HepG2 (cell line): ENCODE measurements around the gene STMN3. TPM values are rescaled to one million over a fixed set of nuclear protein-coding genes. Genes with fewer than 3 reads are reported as not detected.
A peak's percentile ranks its signal among the peaks of the same experiment; 100 is the strongest.

Experiments
- ATF7-NPFF ChIP-seq: sonication (generic); formaldehyde crosslinking; IDR thresholded peaks from 2 replicates; pipeline ENCODE4 v1.8.1; 2023; ENCODE audit warnings: mild to moderate bottlenecking, low read depth, missing genetic modification reagents, moderate library complexity
- GATA4 ChIP-seq: sonication (generic); IDR thresholded peaks from 2 replicates; pipeline ENCODE4 v1.6.1; 2016; ENCODE audit warnings: antibody characterized with exemption, low read depth, borderline replicate concordance
- GPN1 ChIP-seq: sonication (generic); formaldehyde crosslinking; IDR thresholded peaks from 2 replicates; pipeline ENCODE4 v1.5.1; 2020; ENCODE audit warnings: missing genetic modification reagents, borderline replicate concordance
- HHEX ChIP-seq: IDR thresholded peaks from 2 replicates; pipeline ENCODE4 v1.6.1; 2016; ENCODE audit warnings: control low read depth
- KLF15 ChIP-seq: sonication (generic); formaldehyde crosslinking; IDR thresholded peaks from 2 replicates; pipeline ENCODE4 v1.8.1; 2023; ENCODE audit warnings: borderline replicate concordance, mild to moderate bottlenecking, inconsistent platforms, missing genetic modification reagents, mixed read lengths
- KLF16 ChIP-seq, 2 experiments: sonication (generic) in 1 of 2; formaldehyde crosslinking in 1 of 2; IDR thresholded peaks; 2 replicates each; pipeline versions ENCODE4 v1.6.1 to v1.8.0; 2016 to 2023; ENCODE audit warnings: missing genetic modification reagents in 2 of 2, missing compliant biosample characterization in 1 of 2
- MATR3 ChIP-seq: sonication (generic); formaldehyde crosslinking; IDR thresholded peaks from 2 replicates; pipeline ENCODE4 v1.4.0; 2020; ENCODE audit warnings: missing genetic modification reagents
- MEIS1 ChIP-seq: sonication (generic); formaldehyde crosslinking; IDR thresholded peaks from 2 replicates; pipeline ENCODE4 v1.9.0; 2021; ENCODE audit warnings: mild to moderate bottlenecking, missing genetic modification reagents, moderate library complexity, borderline replicate concordance
- MYC ChIP-seq: sonication (generic); formaldehyde crosslinking; IDR thresholded peaks from 2 replicates; pipeline ENCODE4 v1.9.0; 2021; ENCODE audit warnings: missing genetic modification reagents, borderline replicate concordance
- NBN ChIP-seq: fragments of 450-650 bp; conservative IDR thresholded peaks from 2 replicates; pipeline ENCODE4 v1.6.1; 2017
- TGIF2 ChIP-seq: IDR thresholded peaks from 2 replicates; pipeline ENCODE4 v1.6.1; 2016; ENCODE audit warnings: control low read depth, missing compliant biosample characterization
- YEATS4 ChIP-seq: sonication (generic); formaldehyde crosslinking; IDR thresholded peaks from 2 replicates; pipeline ENCODE4 v1.4.0; 2020; ENCODE audit warnings: missing genetic modification reagents, borderline replicate concordance
- YY1 ChIP-seq: IDR thresholded peaks from 2 replicates; pipeline ENCODE4 v1.6.1; 2011; ENCODE audit warnings: low read length, low read depth, moderate library complexity, mild to moderate bottlenecking; ENCODE audit not compliant: insufficient read depth, insufficient replicate concordance
- ZC3H4 ChIP-seq: sonication (generic); formaldehyde crosslinking; IDR thresholded peaks from 2 replicates; pipeline ENCODE4 v1.4.0; 2020; ENCODE audit warnings: missing genetic modification reagents, borderline replicate concordance
- ZNF180 ChIP-seq: sonication (generic); formaldehyde crosslinking; IDR thresholded peaks from 2 replicates; pipeline ENCODE4 v1.4.0; 2020; ENCODE audit warnings: low read depth, missing genetic modification reagents, borderline replicate concordance
- ZNF605 ChIP-seq: sonication (generic); formaldehyde crosslinking; IDR thresholded peaks from 2 replicates; pipeline ENCODE4 v1.8.0; 2022; ENCODE audit warnings: mild to moderate bottlenecking, missing genetic modification reagents
- ZNF737 ChIP-seq: sonication (generic); formaldehyde crosslinking; IDR thresholded peaks from 2 replicates; pipeline ENCODE4 v1.5.0; 2020; ENCODE audit warnings: missing genetic modification reagents, mild to moderate bottlenecking, borderline replicate concordance
- ZSCAN25 ChIP-seq: sonication (generic); formaldehyde crosslinking; IDR thresholded peaks from 2 replicates; pipeline ENCODE4 v1.8.0; 2022; ENCODE audit warnings: mild to moderate bottlenecking, missing genetic modification reagents
- polyA plus RNA-seq, 8 experiments: library from polyadenylated mRNA; depleted of rRNA in 3 of 8; stranded (reverse) in 7 of 8; unstranded in 1 of 8; fragments of >200 nt; fragmentation: Illumina TruSeq in 4 of 8; extraction: Trizol in 4 of 8; gene quantifications; 2 replicates each; pipeline versions ENCODE4 v1.2.1 to v1.2.3, GENCODE V29; 2011 to 2016; ENCODE audit warnings: low read depth in 4 of 8, missing spikeins in 1 of 8, mixed read lengths in 1 of 8; ENCODE audit not compliant: insufficient read depth in 1 of 8
- total RNA-seq, 5 experiments: library from RNA; depleted of rRNA; stranded (reverse); fragments of >200 nt; fragmentation: Illumina TruSeq; extraction: Trizol; gene quantifications; 2 replicates each; pipeline ENCODE4 v1.2.3, GENCODE V29; 2016; ENCODE audit warnings: low read depth in 1 of 5
- TF ChIP-seq, protein P1 (sequence below): sonication (generic); formaldehyde crosslinking; conservative IDR thresholded peaks from 2 replicates; pipeline ENCODE4 v1.8.0; 2022; ENCODE audit warnings: mild to moderate bottlenecking, moderate library complexity, missing genetic modification reagents
- TF ChIP-seq, protein P2 (sequence below): IDR thresholded peaks from 2 replicates; pipeline ENCODE4 v1.6.1; 2016; ENCODE audit warnings: missing compliant biosample characterization, missing genetic modification reagents, borderline replicate concordance
- TF ChIP-seq, protein P3 (sequence below): sonication (generic); formaldehyde crosslinking; conservative IDR thresholded peaks from 2 replicates; pipeline ENCODE4 v1.4.0; 2020; ENCODE audit warnings: mild to moderate bottlenecking, missing genetic modification reagents, moderate library complexity
- TF ChIP-seq, protein P4 (sequence below): sonication (generic); formaldehyde crosslinking; IDR thresholded peaks from 2 replicates; pipeline ENCODE4 v1.4.0; 2020; ENCODE audit warnings: missing genetic modification reagents, borderline replicate concordance

STMN3 gene
- total and polyA plus RNA-seq, 2 of the 13 experiments (the other 11 are each of a cell fraction or from before 2014, with no cell fraction given): 21.0 to 48.3 TPM

DNA sequence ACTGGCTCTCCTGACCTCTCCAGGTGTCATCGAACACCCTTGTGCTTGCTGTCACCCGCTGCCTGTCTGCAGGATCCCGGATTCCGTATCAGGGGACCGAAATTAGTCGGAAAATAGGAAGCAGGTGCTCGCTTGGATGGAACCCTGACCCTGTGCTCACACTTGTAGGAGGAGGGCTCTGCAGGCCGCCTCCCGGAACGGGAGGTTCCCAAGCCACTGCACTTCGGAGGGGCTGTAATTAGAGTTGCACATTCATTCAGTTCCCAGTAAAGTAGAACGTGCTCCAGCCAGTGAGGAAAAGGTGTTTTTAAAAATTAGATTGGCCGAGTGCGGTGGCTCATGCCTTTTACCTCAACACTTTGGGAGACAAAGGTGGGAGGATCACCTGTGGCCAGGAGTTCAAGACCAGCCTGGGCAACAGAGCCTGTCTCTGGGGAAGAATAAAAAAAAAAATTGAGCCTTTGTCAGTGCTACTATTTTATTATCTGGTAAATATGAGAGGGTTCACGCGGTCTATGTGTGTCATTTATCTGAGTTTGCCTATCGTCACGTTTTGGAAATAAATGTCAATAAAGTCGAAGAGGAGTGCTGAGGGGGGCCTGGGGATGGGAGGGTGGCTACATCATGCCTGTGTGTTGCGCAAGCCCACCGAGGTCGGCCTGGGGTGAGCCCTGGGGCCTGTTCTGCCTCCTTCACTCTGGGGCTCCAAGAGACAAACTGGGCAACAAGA lies 24.8 kb downstream of the STMN3 start (continued):
- TF ChIP-seq YEATS4 (peak; percentile 99), ZSCAN25 (CRISPR knock-in tag) (peak; percentile 89), GATA4 (no peak), ZNF737 (peak; percentile 24; the same call in 1 of the 2 replicates), ATF7-NPFF (CRISPR knock-in tag) (peak; percentile 38; the same call in 1 of the 2 replicates), GPN1 (CRISPR knock-in tag) (no peak), ZNF180 (CRISPR knock-in tag) (no peak), HHEX (CRISPR knock-in tag) (peak; percentile 58; the same call in 1 of the 2 replicates), MATR3 (CRISPR knock-in tag) (no peak), MEIS1 (CRISPR knock-in tag) (peak; percentile 76), NBN (no peak), ZNF605 (CRISPR knock-in tag) (peak; percentile 96), TGIF2 (CRISPR knock-in tag) (peak; percentile 74; the same call in 1 of the 2 replicates), KLF16 (CRISPR knock-in tag; IDR thresholded peaks at IDR 0.05) (peak; percentile 90 to 98; a peak in 3 of 4 replicates), MYC (CRISPR knock-in tag) (peak; percentile 98), KLF15 (CRISPR knock-in tag) (no peak), ZC3H4 (CRISPR knock-in tag) (peak; percentile 53; the same call in 1 of the 2 replicates), YY1 (peak; percentile 80)
- TF ChIP-seq, protein P1, sequence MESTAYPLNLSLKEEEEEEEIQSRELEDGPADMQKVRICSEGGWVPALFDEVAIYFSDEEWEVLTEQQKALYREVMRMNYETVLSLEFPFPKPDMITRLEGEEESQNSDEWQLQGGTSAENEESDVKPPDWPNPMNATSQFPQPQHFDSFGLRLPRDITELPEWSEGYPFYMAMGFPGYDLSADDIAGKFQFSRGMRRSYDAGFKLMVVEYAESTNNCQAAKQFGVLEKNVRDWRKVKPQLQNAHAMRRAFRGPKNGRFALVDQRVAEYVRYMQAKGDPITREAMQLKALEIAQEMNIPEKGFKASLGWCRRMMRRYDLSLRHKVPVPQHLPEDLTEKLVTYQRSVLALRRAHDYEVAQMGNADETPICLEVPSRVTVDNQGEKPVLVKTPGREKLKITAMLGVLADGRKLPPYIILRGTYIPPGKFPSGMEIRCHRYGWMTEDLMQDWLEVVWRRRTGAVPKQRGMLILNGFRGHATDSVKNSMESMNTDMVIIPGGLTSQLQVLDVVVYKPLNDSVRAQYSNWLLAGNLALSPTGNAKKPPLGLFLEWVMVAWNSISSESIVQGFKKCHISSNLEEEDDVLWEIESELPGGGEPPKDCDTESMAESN: peak; percentile 81
- TF ChIP-seq, protein P2, sequence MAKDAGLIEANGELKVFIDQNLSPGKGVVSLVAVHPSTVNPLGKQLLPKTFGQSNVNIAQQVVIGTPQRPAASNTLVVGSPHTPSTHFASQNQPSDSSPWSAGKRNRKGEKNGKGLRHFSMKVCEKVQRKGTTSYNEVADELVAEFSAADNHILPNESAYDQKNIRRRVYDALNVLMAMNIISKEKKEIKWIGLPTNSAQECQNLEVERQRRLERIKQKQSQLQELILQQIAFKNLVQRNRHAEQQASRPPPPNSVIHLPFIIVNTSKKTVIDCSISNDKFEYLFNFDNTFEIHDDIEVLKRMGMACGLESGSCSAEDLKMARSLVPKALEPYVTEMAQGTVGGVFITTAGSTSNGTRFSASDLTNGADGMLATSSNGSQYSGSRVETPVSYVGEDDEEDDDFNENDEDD (CRISPR knock-in tag): peak; percentile 97
- TF ChIP-seq, protein P3, sequence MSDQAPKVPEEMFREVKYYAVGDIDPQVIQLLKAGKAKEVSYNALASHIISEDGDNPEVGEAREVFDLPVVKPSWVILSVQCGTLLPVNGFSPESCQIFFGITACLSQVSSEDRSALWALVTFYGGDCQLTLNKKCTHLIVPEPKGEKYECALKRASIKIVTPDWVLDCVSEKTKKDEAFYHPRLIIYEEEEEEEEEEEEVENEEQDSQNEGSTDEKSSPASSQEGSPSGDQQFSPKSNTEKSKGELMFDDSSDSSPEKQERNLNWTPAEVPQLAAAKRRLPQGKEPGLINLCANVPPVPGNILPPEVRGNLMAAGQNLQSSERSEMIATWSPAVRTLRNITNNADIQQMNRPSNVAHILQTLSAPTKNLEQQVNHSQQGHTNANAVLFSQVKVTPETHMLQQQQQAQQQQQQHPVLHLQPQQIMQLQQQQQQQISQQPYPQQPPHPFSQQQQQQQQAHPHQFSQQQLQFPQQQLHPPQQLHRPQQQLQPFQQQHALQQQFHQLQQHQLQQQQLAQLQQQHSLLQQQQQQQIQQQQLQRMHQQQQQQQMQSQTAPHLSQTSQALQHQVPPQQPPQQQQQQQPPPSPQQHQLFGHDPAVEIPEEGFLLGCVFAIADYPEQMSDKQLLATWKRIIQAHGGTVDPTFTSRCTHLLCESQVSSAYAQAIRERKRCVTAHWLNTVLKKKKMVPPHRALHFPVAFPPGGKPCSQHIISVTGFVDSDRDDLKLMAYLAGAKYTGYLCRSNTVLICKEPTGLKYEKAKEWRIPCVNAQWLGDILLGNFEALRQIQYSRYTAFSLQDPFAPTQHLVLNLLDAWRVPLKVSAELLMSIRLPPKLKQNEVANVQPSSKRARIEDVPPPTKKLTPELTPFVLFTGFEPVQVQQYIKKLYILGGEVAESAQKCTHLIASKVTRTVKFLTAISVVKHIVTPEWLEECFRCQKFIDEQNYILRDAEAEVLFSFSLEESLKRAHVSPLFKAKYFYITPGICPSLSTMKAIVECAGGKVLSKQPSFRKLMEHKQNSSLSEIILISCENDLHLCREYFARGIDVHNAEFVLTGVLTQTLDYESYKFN (CRISPR knock-in tag): peak; percentile 63; the same call in 1 of the 2 replicates
- TF ChIP-seq, protein P4, sequence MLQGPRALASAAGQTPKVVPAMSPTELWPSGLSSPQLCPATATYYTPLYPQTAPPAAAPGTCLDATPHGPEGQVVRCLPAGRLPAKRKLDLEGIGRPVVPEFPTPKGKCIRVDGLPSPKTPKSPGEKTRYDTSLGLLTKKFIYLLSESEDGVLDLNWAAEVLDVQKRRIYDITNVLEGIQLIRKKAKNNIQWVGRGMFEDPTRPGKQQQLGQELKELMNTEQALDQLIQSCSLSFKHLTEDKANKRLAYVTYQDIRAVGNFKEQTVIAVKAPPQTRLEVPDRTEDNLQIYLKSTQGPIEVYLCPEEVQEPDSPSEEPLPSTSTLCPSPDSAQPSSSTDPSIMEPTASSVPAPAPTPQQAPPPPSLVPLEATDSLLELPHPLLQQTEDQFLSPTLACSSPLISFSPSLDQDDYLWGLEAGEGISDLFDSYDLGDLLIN (CRISPR knock-in tag): 0 out of 2 replicates have a peak, but pooled peaks have one; percentile 71
